ENCODE measurements around the gene LGALS9. TPM values are rescaled to one million over a fixed set of nuclear protein-coding genes. Genes with fewer than 3 reads are reported as not detected.

Gene LGALS9
- total and polyA plus RNA-seq, 5 donors from 2014 or later, result 38.3 to 122 (median 41.0) TPM

DNA sequence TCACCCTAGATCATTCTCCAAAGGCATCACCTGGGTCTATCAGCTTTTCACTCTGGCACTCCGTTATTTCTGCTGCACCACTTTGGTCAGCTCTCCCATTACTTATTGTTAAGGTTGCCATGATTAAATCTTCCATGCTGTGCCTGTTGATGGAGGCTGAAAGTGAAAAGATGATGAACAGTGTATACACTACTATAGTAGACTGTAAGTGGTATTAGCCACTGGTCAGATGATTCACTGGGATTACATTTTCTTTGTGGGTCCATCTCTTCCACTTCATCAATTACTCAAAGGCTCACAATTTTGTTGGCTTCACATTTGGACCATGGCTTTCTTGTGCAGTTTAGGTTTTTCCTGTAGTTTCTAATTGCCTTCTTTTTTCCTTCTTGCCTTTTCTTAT lies 15.9 kb upstream of the LGALS9 start:
- no peaks in the 10 kb centered on the region for H3K27me3 ChIP-seq (ENCODE audit: control insufficient read depth, insufficient read depth, low read length)
- Mint-ChIP-seq H3K27me3 (no peaks in the 10 kb centered on the region), H3K4me3 (no peak overlapping the region), H3K4me1 (peaks cover 7 to 31% (median 23%) of the 10 kb centered on the region in 4 donors), H3K9me3 (no peaks in the 10 kb centered on the region), H3K27ac (peak overlapping the region in 2 of 3 donors; percentile 46 to 54), H3K36me3 (peaks cover 39% of the 10 kb centered on the region)
- no peaks in the 10 kb centered on the region for H3K9me3 ChIP-seq (ENCODE audit: control insufficient read depth in 2 of 2, low read length in 2 of 2)
- peaks cover 35% of the 10 kb centered on the region for H3K36me3 ChIP-seq (ENCODE audit: control insufficient read depth, insufficient read depth, low read length)
- peaks cover 12% of the 10 kb centered on the region for H3K4me1 ChIP-seq (ENCODE audit: control insufficient read depth, insufficient read depth, low read length, poor library complexity, severe bottlenecking)
- DNase-seq (no peak), ATAC-seq (ENCODE audit: low read depth in 2 of 2) (no peak)
- no peak overlapping the region for H3K4me3 ChIP-seq (ENCODE audit: low read depth, low read length)
- no peak overlapping the region for H3K27ac ChIP-seq (ENCODE audit: insufficient read depth, low read length, poor library complexity, severe bottlenecking)

- H3K4me3 ChIP-seq (ENCODE audit: low read depth, low read length), result peak overlapping the region; percentile 26
- DNase-seq, result peak in 1 of 3 donors; percentile 15
- Mint-ChIP-seq H3K36me3 (peaks cover 45% of the 10 kb centered on the region), H3K27ac (peak overlapping the region; percentile 55 to 91 (median 83)), H3K27me3 (no peaks in the 10 kb centered on the region), H3K9me3 (no peaks in the 10 kb centered on the region), H3K4me3 (no peak overlapping the region), H3K4me1 (peaks cover 7 to 33% (median 23%) of the 10 kb centered on the region in 4 donors)
- H3K27me3 ChIP-seq (ENCODE audit: control insufficient read depth, insufficient read depth, low read length), result no peaks in the 10 kb centered on the region
- H3K9me3 ChIP-seq (ENCODE audit: control insufficient read depth in 2 of 2, low read length in 2 of 2), result no peaks in the 10 kb centered on the region
- H3K27ac ChIP-seq (ENCODE audit: insufficient read depth, low read length, poor library complexity, severe bottlenecking), result peak overlapping the region; percentile 56
- peak in 1 of 2 donors; percentile 31 for ATAC-seq (ENCODE audit: low read depth in 2 of 2)
- peaks cover 42% of the 10 kb centered on the region for H3K36me3 ChIP-seq (ENCODE audit: control insufficient read depth, insufficient read depth, low read length)
- H3K4me1 ChIP-seq (ENCODE audit: control insufficient read depth, insufficient read depth, low read length, poor library complexity, severe bottlenecking), result peaks cover 12% of the 10 kb centered on the region
Measured at GRCh38 chr17:27616414-27616813, 14.6 kb upstream of the LGALS9 start.

DNA sequence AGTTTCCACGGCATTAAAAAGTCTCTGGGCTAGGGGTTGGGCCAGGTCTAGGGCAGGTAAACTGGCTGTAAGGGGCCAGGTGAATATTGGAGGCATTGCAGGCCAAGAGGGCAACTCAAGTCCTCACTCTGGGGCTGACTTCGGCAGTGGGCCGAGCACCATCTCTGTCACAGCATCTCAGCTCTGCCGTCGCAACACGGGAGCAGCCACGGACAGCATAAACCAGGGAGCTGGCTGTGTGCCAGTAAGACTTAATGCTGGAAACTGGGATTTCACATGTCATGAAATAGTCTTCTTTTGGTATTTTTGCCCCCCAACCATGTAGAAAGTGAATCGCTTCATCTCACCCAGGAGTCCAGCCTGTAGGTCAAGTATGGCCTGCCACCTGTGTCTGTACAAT lies 12.6 kb upstream of the LGALS9 start:
- no peaks in the 10 kb centered on the region for H3K9me3 Mint-ChIP-seq
- peaks cover 5 to 28% (median 17%) of the 10 kb centered on the region in 4 donors for H3K4me1 Mint-ChIP-seq
- peaks cover 57% of the 10 kb centered on the region for H3K36me3 Mint-ChIP-seq
- Histone ChIP-seq H3K27me3 (ENCODE audit: control insufficient read depth, insufficient read depth, low read length) (no peaks in the 10 kb centered on the region), H3K36me3 (ENCODE audit: control insufficient read depth, insufficient read depth, low read length) (peaks cover 49% of the 10 kb centered on the region), H3K9me3 (ENCODE audit: control insufficient read depth in 2 of 2, low read length in 2 of 2) (no peaks in the 10 kb centered on the region), H3K4me1 (ENCODE audit: control insufficient read depth, insufficient read depth, low read length, poor library complexity, severe bottlenecking) (peaks cover 12% of the 10 kb centered on the region), H3K4me3 (ENCODE audit: low read depth, low read length) (no peak overlapping the region), H3K27ac (ENCODE audit: insufficient read depth, low read length, poor library complexity, severe bottlenecking) (no peak overlapping the region)
- H3K4me3 Mint-ChIP-seq, result no peak overlapping the region
- DNase-seq (no peak), ATAC-seq (ENCODE audit: low read depth in 2 of 2) (no peak)
- H3K27ac Mint-ChIP-seq, result no peak overlapping the region
- H3K27me3 Mint-ChIP-seq, result no peaks in the 10 kb centered on the region

GRCh38 chr17:27620721-27621120 lies 10.3 kb upstream of the LGALS9 start:
- Mint-ChIP-seq H3K27me3 (no peaks in the 10 kb centered on the region), H3K4me3 (no peak overlapping the region), H3K9me3 (no peaks in the 10 kb centered on the region), H3K4me1 (peaks cover 5 to 23% (median 13%) of the 10 kb centered on the region in 4 donors), H3K36me3 (peaks cover 46% of the 10 kb centered on the region), H3K27ac (peak overlapping the region in 2 of 3 donors; percentile 7 to 79)
- ATAC-seq (ENCODE audit: low read depth in 2 of 2), result peak in 1 of 2 donors; percentile 14
- H3K36me3 ChIP-seq (ENCODE audit: control insufficient read depth, insufficient read depth, low read length), result peaks cover 39% of the 10 kb centered on the region
- H3K4me1 ChIP-seq (ENCODE audit: control insufficient read depth, insufficient read depth, low read length, poor library complexity, severe bottlenecking), result peaks cover 12% of the 10 kb centered on the region
- no peaks in the 10 kb centered on the region for H3K27me3 ChIP-seq (ENCODE audit: control insufficient read depth, insufficient read depth, low read length)
- H3K9me3 ChIP-seq (ENCODE audit: control insufficient read depth in 2 of 2, low read length in 2 of 2), result no peaks in the 10 kb centered on the region
- no peak overlapping the region for H3K4me3 ChIP-seq (ENCODE audit: low read depth, low read length)
- no peak overlapping the region for H3K27ac ChIP-seq (ENCODE audit: insufficient read depth, low read length, poor library complexity, severe bottlenecking)
- peak in 1 of 3 donors; percentile 32 for DNase-seq

- no peak for DNase-seq
- Histone ChIP-seq H3K4me1 (ENCODE audit: control insufficient read depth, insufficient read depth, low read length, poor library complexity, severe bottlenecking) (peaks cover 4% of the 10 kb centered on the region), H3K36me3 (ENCODE audit: control insufficient read depth, insufficient read depth, low read length) (peaks cover 39% of the 10 kb centered on the region), H3K4me3 (ENCODE audit: low read depth, low read length) (no peak overlapping the region), H3K9me3 (ENCODE audit: control insufficient read depth in 2 of 2, low read length in 2 of 2) (no peaks in the 10 kb centered on the region), H3K27ac (ENCODE audit: insufficient read depth, low read length, poor library complexity, severe bottlenecking) (no peak overlapping the region), H3K27me3 (ENCODE audit: control insufficient read depth, insufficient read depth, low read length) (no peaks in the 10 kb centered on the region)
- peaks cover 0 to 1% (median 0%) of the 10 kb centered on the region in 7 donors for H3K9me3 Mint-ChIP-seq
- H3K36me3 Mint-ChIP-seq, result peaks cover 44% of the 10 kb centered on the region
- H3K27ac Mint-ChIP-seq, result peak overlapping the region in 1 of 3 donors; percentile 20
- H3K4me1 Mint-ChIP-seq, result peaks cover 0 to 14% (median 6%) of the 10 kb centered on the region in 4 donors
- no peaks in the 10 kb centered on the region for H3K27me3 Mint-ChIP-seq
- no peak for ATAC-seq (ENCODE audit: low read depth in 2 of 2)
- H3K4me3 Mint-ChIP-seq, result no peak overlapping the region
Measured at GRCh38 chr17:27621536-27621935, 9.5 kb upstream of the LGALS9 start.

DNA sequence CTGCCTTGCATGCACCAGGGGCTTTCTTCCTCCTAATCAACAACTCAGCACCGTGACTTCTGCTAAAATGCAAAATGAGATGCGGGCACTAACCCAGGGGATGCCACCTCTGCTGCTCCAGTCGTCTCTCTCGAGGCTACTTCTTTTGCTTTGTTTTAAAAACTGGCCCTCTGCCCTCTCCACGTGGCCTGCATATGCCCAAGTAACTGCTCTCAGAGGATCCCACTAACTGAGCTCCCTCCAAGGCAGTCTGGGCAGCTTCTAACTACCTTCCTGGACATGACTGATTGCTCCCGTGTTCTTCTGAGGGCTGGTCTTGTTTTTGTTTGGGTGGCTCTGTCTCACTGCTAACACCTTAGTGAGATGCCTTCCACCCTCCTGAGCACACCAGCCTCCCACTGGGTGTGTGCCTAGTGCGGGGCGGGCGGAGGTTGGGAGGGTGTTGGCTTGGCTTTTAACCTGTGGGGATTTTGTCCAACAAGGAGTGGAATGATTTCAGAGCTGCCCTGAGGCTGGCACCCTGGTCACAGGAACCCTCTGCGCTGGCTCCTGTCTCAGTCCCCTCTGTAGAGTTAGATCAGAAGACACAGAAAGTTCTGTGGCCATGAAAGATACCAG lies 8.9 kb upstream of the LGALS9 start:
- Histone ChIP-seq H3K27ac (ENCODE audit: insufficient read depth, low read length, poor library complexity, severe bottlenecking) (no peak overlapping the region), H3K36me3 (ENCODE audit: control insufficient read depth, insufficient read depth, low read length) (peaks cover 39% of the 10 kb centered on the region), H3K9me3 (ENCODE audit: control insufficient read depth in 2 of 2, low read length in 2 of 2) (no peaks in the 10 kb centered on the region), H3K4me3 (ENCODE audit: low read depth, low read length) (no peak overlapping the region), H3K4me1 (ENCODE audit: control insufficient read depth, insufficient read depth, low read length, poor library complexity, severe bottlenecking) (no peaks in the 10 kb centered on the region), H3K27me3 (ENCODE audit: control insufficient read depth, insufficient read depth, low read length) (no peaks in the 10 kb centered on the region)
- peaks cover 39% of the 10 kb centered on the region for H3K36me3 Mint-ChIP-seq
- peaks cover 0 to 1% (median 0%) of the 10 kb centered on the region in 7 donors for H3K9me3 Mint-ChIP-seq
- peak overlapping the region in 1 of 3 donors; percentile 20 for H3K27ac Mint-ChIP-seq
- DNase-seq (no peak), ATAC-seq (ENCODE audit: low read depth in 2 of 2) (no peak)
- H3K4me1 Mint-ChIP-seq, result peaks cover 0 to 10% (median 4%) of the 10 kb centered on the region in 4 donors
- no peaks in the 10 kb centered on the region for H3K27me3 Mint-ChIP-seq
- no peak overlapping the region for H3K4me3 Mint-ChIP-seq

DNA sequence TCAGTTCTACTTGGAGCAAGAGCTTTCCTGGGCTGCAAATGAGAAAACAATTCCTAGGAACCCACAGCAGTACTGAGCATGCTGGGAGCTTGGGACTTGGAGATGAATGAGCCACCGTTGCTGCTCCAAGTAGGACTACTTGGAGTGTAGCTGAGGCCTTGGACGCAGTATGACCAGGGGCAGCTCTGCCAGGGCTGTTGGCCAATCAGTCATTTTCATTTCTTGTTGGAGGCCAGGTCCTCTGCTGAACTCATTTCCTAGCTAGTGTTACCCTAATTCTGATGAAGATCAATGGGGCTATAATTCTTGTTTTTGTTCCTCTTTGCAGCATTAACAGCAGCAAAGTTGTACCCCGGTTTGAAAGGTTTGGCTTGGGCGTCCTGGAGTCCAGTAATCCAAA lies 8.0 kb upstream of the LGALS9 start:
- Histone ChIP-seq H3K36me3 (ENCODE audit: control insufficient read depth, insufficient read depth, low read length) (peaks cover 35% of the 10 kb centered on the region), H3K27me3 (ENCODE audit: control insufficient read depth, insufficient read depth, low read length) (no peaks in the 10 kb centered on the region), H3K9me3 (ENCODE audit: control insufficient read depth in 2 of 2, low read length in 2 of 2) (no peaks in the 10 kb centered on the region), H3K4me3 (ENCODE audit: low read depth, low read length) (no peak overlapping the region), H3K4me1 (ENCODE audit: control insufficient read depth, insufficient read depth, low read length, poor library complexity, severe bottlenecking) (no peaks in the 10 kb centered on the region), H3K27ac (ENCODE audit: insufficient read depth, low read length, poor library complexity, severe bottlenecking) (no peak overlapping the region)
- H3K27ac Mint-ChIP-seq, result no peak overlapping the region
- DNase-seq (no peak), ATAC-seq (ENCODE audit: low read depth in 2 of 2) (no peak)
- peaks cover 0 to 1% (median 0%) of the 10 kb centered on the region in 7 donors for H3K9me3 Mint-ChIP-seq
- H3K4me3 Mint-ChIP-seq, result no peak overlapping the region
- H3K4me1 Mint-ChIP-seq, result peaks cover 0 to 7% (median 2%) of the 10 kb centered on the region in 4 donors
- H3K27me3 Mint-ChIP-seq, result no peaks in the 10 kb centered on the region
- H3K36me3 Mint-ChIP-seq, result peaks cover 34% of the 10 kb centered on the region

- no peak overlapping the region for H3K27ac ChIP-seq (ENCODE audit: insufficient read depth, low read length, poor library complexity, severe bottlenecking)
Measured at GRCh38 chr17:27623614-27624013, 7.4 kb upstream of the LGALS9 start.

More at GRCh38 chr17:27623614-27624013, 7.4 kb upstream of the LGALS9 start:
- Mint-ChIP-seq H3K27ac (peak overlapping the region in 1 of 3 donors; percentile 46), H3K27me3 (no peaks in the 10 kb centered on the region), H3K4me1 (peaks cover 0 to 6% (median 2%) of the 10 kb centered on the region in 4 donors), H3K4me3 (no peak overlapping the region), H3K9me3 (peaks cover 0 to 1% (median 0%) of the 10 kb centered on the region in 7 donors), H3K36me3 (peaks cover 29% of the 10 kb centered on the region)
- ATAC-seq (ENCODE audit: low read depth in 2 of 2) (no peak), DNase-seq (no peak)
- no peaks in the 10 kb centered on the region for H3K9me3 ChIP-seq (ENCODE audit: control insufficient read depth in 2 of 2, low read length in 2 of 2)
- no peak overlapping the region for H3K4me3 ChIP-seq (ENCODE audit: low read depth, low read length)
- H3K27me3 ChIP-seq (ENCODE audit: control insufficient read depth, insufficient read depth, low read length), result no peaks in the 10 kb centered on the region
- H3K4me1 ChIP-seq (ENCODE audit: control insufficient read depth, insufficient read depth, low read length, poor library complexity, severe bottlenecking), result no peaks in the 10 kb centered on the region
- peaks cover 29% of the 10 kb centered on the region for H3K36me3 ChIP-seq (ENCODE audit: control insufficient read depth, insufficient read depth, low read length)

Data from CD4-positive, CD25-positive, alpha-beta regulatory T cell (primary cell).